B cell (primary cell): Measurements from ENCODE around the gene SYT2.

Experiments used
- EZH2 ChIP-seq: IDR thresholded peaks from 2 replicates; pipeline ENCODE4 v1.6.1; 2012; ENCODE audit warnings: borderline replicate concordance, low read depth, mild to moderate bottlenecking, moderate library complexity, low read length; ENCODE audit not compliant: insufficient read depth, poor library complexity, severe bottlenecking
- TF ChIP-seq, protein P1 (sequence below): fragments of 200-600 bp; IDR thresholded peaks from one replicate; pipeline ENCODE4 v1.8.0; 2022; ENCODE audit warnings: antibody characterized with exemption, mild to moderate bottlenecking

DNA sequence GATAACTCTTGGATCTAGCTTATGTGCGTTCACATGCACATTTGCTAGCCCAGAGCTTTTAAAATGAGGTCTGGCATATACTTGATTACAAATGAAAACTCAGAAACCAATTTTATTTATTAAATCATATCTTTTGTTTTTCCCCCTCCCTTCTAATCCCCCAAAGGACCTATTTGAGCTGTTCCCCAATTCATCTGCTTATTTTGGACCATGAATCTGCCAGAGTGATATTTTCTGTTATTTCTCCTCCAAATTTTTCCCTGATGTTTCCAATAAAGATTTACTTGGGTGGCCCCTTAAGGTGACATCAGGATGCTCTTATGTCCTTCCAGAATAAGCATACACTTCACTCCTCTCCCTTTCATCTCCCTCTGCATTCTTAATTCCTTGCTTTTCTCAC lies 123.4 kb downstream of the SYT2 start:
- no peak for TF ChIP-seq EZH2
- TF ChIP-seq, protein P1, sequence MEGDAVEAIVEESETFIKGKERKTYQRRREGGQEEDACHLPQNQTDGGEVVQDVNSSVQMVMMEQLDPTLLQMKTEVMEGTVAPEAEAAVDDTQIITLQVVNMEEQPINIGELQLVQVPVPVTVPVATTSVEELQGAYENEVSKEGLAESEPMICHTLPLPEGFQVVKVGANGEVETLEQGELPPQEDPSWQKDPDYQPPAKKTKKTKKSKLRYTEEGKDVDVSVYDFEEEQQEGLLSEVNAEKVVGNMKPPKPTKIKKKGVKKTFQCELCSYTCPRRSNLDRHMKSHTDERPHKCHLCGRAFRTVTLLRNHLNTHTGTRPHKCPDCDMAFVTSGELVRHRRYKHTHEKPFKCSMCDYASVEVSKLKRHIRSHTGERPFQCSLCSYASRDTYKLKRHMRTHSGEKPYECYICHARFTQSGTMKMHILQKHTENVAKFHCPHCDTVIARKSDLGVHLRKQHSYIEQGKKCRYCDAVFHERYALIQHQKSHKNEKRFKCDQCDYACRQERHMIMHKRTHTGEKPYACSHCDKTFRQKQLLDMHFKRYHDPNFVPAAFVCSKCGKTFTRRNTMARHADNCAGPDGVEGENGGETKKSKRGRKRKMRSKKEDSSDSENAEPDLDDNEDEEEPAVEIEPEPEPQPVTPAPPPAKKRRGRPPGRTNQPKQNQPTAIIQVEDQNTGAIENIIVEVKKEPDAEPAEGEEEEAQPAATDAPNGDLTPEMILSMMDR, result no peak
